Stimulated activated CD4-positive, alpha-beta T cell treated with anti-CD3 and anti-CD28 coated beads, Interleukin-12 subunit alpha, Interleukin-12 subunit beta, amount 100 ng/mL, for 4 hours (primary cell): ENCODE data around the gene DRP2.
A peak's percentile ranks its signal among the peaks of the same experiment; 100 is the strongest.
"Not testable (repeated sequence)": the region's sequence is repeated elsewhere in the genome, so short reads cannot be mapped to it uniquely, and the experiment has no call there.

Experiments used
- DNase-seq: peaks from one replicate; pipeline ENCODE4 v3.0.0-alpha.2; 2020

The DRP2 gene

GRCh38 chrX:101219116-101219863 is at the start of gene DRP2:
Gene DRP2 (plus strand): TSS chrX:101219786. CDS start chrX:101231648, 11,862 bp downstream.
- no peak for DNase-seq

GRCh38 chrX:101171883-101172400 is 47.6 kb upstream of the DRP2 start:
- no peak for DNase-seq

GRCh38 chrX:101176439-101176838 is 43.1 kb upstream of the DRP2 start:
- DNase-seq: no peak

GRCh38 chrX:101184876-101185275 is 34.7 kb upstream of the DRP2 start:
- DNase-seq: not testable (repeated sequence)

GRCh38 chrX:101187961-101188360 is 31.6 kb upstream of the DRP2 start:
- DNase-seq: not testable (repeated sequence)

GRCh38 chrX:101190736-101191135 is 28.9 kb upstream of the DRP2 start:
- DNase-seq: no peak

GRCh38 chrX:101191217-101191750 is 28.3 kb upstream of the DRP2 start:
- no peak for DNase-seq

GRCh38 chrX:101195442-101196173 is 24.0 kb upstream of the DRP2 start:
- DNase-seq: no peak

GRCh38 chrX:101203761-101204351 is 15.7 kb upstream of the DRP2 start:
- DNase-seq: no peak

- DNase-seq: no peak
Measured at GRCh38 chrX:101206471-101206870, 13.1 kb upstream of the DRP2 start.

- DNase-seq: no peak
Measured at GRCh38 chrX:101208152-101208905, 11.3 kb upstream of the DRP2 start.

GRCh38 chrX:101210630-101211029 is 9.0 kb upstream of the DRP2 start:
- DNase-seq: no peak

- no peak for DNase-seq
Measured at GRCh38 chrX:101217689-101218088, 1.9 kb upstream of the DRP2 start.

GRCh38 chrX:101219864-101220346 is 319 bp downstream of the DRP2 start:
- peak; percentile 11 for DNase-seq

GRCh38 chrX:101220662-101221260 is 1.2 kb downstream of the DRP2 start:
- DNase-seq: no peak

- DNase-seq: no peak
Measured at GRCh38 chrX:101223226-101223625, 3.6 kb downstream of the DRP2 start.

- no peak for DNase-seq
Measured at GRCh38 chrX:101229170-101229569, 9.6 kb downstream of the DRP2 start.

- no peak for DNase-seq
Measured at GRCh38 chrX:101230636-101231035, 11.1 kb downstream of the DRP2 start.

- DNase-seq: no peak
Measured at GRCh38 chrX:101231080-101231479, 11.5 kb downstream of the DRP2 start.

GRCh38 chrX:101232316-101232715 is 12.7 kb downstream of the DRP2 start:
- DNase-seq: no peak

- DNase-seq: no peak
Measured at GRCh38 chrX:101237041-101237440, 17.5 kb downstream of the DRP2 start.

GRCh38 chrX:101241531-101241930 is 21.9 kb downstream of the DRP2 start:
- no peak for DNase-seq
